UCSD-AML1 (cell line): ENCODE data around the gene JAZF1.

ENCODE experiments used
- DNase-seq: peaks from one replicate; lab custom pipeline; 2025; ENCODE audit not compliant: unreplicated experiment; lab: John Stamatoyannopoulos, UW

The JAZF1 gene

DNA sequence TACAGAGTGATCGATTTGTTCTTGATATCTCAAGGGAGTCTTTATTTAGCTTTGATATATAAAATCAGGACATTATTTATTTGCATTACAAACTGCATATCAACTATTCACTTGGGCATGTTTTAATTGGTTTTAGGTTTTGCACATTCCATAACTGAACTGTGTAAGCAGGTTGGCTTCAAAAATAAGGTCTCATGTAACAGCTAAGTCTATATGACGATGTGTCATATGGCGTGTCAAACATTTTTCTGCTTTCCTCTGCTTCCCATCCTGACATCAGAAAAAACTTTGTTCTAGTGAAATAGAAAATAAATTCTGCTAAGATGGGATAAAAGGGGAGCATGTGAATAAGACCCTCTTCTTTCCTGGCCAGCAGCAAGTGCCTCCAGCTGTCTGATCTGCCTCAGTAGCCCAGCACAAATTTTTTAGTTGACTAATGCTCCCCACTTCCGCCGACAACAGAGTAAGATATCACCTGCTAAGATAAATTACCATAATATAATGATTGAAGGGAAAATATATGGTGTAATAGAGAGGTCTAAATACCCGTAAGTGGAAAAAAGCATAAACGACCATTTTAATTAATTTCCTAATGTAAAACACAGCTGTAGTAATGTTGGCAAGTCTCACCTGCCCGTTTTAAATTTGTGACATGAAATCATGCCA is 260.2 kb downstream of the JAZF1 start:
- no peak for DNase-seq

DNA sequence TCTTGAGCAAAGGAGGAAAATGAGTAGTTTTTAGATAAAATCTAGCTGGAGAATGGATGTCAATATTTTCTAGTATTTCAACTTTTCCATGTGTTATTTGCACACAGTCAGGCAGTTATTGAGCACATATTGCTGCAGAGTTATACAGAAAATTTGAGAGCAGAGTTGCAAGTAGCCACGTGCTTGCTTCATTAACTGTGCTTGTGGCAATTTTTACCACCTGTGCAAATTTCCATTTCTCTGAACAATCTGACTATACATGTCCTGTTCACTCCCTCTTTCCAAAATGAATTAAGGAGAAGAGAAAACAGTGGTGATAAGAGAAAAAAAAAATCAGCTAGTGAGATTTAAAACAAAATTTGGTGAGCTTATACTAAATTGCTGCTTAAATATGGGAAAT is 262.1 kb downstream of the JAZF1 start:
- DNase-seq, result no peak

DNA sequence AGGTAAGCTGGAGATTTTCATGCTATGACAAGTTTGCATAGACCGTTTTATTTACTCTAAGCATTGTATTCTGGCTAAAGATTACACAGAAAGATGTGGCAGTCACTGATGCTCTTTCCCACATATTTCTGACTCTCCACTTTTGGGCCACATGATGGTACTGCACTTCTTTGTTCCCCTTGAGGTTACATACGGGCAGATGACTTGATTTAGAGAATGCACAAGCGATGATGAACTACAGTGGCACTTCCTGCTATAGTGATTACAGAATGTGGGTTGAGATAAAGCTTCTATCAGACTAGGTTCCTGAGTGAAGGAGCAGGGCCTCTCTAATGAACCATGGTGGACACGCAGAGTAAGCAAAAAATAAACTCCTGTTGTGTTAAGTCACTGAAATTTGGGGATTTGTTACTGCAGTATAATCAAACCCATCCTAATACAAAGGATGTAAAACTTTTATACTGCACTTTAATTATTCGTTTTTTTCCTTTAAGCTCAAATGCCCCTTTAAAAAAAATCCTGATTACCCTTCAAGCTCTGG is 262.8 kb downstream of the JAZF1 start:
- no peak for DNase-seq

DNA sequence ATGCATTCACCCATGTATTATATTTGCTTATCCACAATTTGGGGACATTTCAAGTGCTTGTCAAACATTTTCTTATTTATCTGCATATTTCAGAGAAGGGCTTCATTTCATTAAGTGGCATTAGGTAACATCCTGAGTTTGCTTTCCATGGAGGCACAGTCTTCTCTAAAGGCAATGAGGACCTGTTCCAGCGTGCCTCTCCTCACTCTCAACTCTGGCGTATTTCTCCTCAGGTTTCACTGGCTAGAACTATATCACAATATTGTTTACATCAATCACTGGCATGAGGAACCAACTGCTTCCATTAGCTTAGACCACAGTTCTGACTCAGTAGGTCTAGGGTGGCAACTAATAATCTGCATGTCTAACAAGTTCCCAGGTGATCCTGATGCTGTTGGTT is 263.5 kb downstream of the JAZF1 start:
- DNase-seq, result no peak

DNA sequence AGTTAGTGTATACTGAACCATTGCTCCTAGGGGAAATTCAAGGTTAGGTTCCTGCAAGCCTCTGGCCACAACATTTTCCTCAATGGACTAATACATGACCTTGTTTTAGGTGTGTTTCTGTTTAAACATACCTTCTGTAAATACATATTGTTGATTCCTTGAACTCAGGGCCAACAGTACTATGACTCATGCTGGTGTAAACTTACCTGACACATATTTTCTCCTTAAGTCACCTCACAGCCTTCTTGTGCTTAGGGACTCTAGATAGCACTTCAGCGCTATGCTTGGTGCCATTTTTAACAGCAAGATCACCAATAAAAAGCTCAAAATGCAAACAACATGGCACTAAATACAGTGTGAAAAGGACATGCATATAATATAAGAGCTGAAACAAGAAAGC is 264.2 kb downstream of the JAZF1 start:
- DNase-seq, result no peak

DNA sequence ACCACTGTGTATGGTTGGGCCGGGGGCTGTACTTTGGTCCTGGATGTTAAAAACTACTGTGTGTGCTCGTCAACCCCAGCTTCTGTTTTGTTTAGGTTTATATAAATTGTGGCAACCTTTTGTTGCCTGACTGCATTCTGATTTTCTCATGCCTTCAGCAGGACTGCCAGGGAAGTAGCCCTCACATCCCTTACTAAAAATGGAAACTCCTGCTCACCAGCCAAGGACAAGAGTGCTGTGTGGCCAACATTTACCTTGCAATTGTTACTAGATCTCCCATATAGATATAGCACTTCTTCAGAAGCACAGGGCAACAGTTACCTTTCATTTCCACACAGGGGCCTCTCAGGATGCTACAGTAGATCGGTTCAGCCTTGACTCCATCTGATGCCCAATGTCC is 266.2 kb downstream of the JAZF1 start:
- DNase-seq, result no peak

DNA sequence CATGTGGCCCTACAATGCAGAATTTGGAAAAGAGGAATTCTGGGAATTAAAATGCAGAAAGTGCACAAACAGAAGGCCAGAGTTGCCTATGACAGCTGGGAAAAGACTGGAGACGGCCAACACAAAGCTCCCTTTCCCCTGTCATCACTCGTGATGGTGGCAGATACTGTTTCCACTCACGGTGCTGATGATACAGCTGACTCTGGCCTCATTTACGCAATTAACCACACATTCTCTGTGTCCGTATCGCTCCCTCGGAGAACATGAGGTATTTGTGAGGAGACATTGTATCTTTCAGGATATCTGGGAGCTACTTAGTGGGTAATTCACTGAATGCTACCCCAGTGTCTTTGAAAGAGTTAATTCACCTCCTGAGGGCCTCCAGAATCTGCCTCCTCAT is 267.8 kb downstream of the JAZF1 start:
- DNase-seq, result no peak

DNA sequence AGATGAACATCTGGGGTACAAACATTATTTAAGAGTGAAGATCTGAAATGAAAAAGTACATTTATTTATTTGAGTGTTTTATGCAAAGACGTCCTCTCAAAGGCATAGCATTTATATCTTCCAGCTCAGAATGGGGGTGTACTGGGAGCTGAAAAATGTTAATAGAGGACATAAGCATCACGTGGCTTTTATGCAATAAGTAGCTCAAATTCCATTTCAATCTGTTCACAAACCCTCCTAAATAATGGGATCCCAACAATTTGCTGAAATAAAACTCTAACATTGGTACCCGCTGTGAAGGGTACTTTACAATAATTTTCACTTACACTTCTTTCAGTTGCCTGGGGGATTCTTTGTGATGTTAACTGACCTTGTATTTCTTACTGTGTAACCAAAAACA is 268.7 kb downstream of the JAZF1 start:
- DNase-seq, result no peak

DNA sequence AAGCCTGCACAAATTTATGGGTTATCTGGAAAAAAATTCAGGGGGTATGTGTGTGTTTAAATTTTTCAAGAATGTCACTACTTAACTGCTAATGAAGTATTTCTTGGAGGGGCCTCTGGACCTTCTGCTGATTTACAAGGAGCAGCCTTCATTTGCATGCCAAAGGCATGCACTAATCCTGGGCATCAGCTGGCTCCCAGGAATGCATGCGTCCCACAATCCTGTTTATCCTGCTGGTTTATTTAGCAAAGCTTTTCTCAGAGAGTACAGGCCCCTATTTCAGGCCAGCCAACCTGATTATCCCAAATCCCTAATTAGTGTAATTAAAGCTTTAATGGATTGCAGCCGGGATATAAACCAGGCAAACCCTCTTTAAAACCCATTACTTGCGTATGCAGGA is 270.3 kb downstream of the JAZF1 start:
- DNase-seq, result no peak

DNA sequence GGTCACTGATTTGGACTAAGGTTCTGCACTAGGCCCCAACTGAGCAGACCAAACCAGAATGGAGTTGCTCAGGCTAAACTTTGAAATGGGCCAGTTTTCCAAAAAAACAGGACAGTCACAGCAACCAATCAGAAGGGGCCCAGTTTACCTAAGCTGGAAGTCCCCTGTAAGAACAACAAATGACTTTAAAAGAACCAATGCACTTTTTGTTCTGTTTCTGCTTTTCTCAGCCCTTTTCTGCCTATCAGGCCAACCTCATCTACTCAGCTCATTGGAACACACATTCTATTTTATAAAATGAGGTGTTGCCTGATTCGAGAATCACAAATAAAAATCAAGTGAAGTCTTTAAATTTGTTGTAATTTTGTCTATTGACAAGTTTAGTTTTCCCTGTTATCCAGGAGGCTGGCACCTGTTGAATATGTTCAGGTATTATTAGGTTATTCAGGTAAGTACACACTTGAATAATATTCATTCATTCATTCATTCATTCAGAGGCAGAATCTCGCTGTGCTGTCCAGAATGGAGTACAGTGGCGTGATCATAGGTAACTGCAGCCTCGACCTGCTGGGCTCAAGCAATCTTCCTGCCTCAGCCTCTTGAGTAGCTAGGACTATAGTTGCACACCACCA is 271.9 kb downstream of the JAZF1 start:
- no peak for DNase-seq

DNA sequence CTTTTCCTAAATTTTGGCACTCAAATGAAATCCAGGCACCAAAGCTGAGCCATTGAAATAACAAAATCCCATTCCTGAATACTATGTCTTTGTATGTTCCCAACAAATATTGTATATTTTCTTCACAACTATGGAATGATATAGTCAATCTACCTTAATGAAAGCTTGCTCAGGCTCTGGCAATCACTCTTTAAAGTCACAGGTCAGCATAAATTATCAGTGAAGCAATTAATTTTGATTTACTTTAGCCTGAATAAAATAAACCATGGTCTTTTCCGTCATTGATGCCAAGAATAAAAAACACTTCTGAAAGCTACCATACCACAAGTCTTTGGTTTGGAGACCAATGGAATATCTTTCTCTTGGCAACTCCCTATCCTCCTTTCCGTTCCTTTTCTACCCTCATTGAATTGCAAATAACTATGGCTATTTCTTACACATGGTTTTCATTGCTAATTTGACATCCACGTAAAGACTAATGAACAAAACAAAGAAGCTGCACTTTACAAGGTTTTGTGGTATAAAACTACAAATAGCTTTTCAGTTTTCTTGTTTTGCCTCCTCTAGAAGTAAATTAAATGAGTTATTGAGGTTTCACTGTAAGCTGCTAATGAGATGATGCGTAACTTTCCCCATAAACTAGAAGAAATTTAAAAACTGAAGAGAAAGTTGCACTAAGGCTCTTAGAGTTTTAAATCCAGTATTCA is 274.1 kb downstream of the JAZF1 start:
- no peak for DNase-seq

DNA sequence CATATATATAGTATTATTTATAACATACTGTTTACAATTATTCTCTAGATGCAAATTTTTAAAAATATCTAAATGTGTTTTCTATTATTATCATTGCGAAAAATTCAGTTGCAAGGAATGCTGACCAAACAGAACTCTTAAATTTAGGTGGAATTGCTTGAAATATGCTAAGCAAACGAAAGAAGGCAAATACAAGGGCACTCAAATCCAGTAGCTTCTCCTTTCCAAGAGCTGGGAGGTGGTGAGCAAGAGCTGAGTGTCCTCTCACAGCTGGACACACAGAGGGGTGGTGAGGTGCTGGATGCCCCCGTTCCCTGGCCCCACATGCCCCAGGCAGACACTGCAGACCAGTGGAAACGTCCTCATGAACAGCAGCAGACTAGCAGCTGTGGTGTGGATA is 274.6 kb downstream of the JAZF1 start:
- DNase-seq, result no peak

DNA sequence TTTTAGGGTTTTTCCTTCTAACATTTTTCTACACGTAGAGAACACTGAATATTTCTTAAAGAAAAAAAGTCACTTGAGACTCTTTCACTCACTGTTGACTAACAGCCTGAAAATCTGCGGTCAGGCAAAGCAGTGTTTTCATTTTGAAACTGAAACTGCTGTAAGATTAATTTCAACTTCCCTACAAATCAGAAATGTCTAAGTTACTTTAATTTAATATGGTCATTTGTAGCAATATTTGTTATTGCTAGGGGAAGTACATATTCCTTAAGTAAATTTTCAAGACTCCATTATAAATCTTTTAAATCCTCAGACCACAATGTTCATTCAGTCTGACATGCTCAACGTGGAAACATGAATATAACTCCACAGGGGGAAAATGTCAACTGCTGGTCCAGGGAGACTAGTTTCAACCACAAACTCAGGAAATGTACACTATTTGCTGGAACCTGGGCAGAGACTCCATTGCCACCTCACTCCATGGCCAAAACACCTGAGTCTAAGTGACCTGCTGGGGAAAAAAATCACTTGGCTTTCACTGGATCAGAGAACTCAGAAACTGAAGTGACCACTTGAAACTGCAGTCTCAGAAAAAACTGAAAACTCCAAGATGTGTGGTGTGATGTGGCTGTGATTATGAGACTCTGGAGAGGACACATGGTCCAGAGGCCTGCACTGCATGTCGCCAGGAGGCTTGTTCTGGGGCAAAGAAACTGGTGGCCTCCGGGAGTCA is 279.4 kb downstream of the JAZF1 start:
- no peak for DNase-seq

DNA sequence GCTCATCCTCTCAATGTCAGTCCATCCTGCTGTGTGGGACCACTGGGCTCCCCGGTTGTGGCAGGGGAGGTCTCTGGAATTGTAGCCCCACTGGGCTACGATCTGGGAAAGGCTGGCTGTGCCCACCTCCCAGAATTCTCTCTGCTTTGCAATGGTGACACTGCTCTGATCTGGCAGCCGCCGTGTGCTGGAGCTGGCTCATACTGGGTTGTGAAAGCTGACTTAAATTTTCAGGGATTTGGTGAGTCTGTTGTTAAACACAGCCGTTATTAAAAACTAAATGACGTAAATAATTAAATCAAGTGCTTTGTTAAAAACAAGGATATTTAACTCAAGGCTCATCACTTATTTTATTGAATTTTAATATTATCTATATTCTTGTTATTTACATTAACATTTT is 280.6 kb downstream of the JAZF1 start:
- DNase-seq, result no peak

DNA sequence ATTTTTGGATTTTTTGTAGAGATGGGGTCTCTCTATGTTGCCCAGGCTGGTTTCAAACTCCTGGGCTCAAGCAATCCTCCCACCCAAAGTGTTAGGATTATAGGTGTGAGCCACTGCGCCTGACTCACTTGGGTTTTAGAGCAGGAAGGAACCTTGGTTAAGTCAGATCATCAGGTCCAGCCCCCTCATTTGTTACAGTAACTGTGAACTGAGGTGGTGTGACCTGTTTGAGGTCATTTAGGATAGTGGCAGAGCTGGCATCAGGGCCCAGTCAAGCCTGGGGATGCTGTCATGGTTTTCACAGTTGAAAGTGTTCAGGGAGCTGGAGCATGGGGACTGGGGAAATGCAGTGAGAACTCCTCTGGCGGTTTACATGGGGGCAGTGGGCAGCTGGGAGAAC is 281.0 kb downstream of the JAZF1 start:
- no peak for DNase-seq

DNA sequence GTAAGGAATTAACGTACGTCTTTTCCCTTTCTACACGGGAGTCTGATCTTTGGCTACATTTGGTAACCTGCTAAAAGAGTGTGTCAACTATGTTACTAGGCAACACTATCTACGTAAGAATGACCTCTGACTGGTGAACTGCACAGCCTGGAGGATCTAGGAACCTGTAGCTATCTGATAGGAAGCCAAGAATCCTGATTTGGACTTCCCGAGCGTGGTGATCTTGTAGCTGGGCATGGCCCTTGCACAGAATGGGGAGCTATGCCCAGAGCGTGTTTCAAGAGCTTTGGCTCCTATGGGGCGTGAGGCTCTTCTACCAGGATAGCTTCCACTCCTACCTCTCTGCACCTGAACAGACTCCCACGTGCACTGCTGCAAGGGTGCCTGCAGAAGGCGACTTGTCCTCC is 283.2 kb downstream of the JAZF1 start:
- no peak for DNase-seq

DNA sequence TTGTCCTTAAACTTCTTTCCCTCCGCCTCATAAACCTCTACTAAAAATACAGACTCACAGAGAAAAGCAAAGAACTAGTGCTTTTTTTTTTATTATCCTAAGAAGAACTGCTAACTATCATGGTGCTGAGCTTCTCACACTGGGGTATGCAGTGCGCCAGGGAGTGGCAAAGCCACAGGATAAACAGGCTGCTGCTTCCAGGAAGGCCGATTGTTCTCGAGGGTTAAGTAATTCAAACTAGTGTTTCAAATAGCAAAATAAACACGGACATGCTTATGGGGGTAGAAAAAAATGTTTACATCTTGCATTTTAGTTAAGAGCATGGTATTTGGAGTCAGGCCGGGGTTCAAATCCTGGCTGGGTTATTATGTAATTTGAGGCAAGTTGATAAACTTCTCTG is 283.6 kb downstream of the JAZF1 start:
- no peak for DNase-seq

DNA sequence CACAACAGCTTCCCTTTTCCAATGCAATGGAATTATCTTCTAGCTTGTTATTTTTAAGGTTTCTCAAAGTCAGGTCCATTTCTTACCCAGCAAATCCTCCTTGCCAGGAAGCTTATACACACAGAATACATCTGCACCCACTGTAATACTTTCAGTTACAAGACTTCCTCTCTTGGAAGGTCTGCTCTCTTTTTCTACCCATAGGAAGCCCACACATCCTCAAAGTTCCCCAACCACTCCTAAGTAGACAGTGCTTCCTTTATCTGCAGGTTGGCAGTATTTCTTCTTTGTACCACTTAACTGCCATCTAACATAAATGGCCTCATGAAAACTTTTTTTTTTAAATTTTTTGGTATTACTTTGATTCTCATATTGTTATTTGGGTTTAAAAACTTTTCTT is 285.0 kb downstream of the JAZF1 start:
- DNase-seq, result no peak

DNA sequence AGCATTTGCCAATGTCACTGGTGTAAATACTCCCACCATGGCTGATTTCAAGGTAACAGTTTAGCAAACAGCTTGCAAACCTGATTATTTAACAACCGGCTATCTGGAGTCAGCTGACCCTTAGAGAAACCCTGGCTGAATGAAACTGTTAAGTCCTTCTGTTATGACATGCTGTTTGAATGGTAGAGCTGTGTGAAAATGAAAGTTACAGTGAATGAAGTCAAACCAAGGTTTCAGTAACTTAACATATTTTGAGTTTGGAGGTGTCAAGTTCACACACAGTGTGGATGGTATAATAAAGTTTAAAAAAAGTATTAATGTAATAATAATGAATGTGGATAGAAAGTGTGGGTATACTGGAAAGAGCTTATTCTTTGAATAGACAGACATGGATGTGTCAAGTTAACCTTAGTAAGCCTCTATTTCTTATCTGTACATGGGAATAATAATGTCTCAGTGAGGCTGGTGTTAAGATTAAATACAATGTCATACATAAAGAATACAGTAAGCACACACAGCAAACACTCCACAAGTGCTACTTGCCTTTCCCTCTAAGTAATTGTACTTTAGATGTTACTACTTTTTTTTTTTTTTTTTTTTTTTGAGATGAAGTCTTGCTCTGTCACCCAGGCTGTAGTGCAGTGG is 290.3 kb downstream of the JAZF1 start:
- no peak for DNase-seq

DNA sequence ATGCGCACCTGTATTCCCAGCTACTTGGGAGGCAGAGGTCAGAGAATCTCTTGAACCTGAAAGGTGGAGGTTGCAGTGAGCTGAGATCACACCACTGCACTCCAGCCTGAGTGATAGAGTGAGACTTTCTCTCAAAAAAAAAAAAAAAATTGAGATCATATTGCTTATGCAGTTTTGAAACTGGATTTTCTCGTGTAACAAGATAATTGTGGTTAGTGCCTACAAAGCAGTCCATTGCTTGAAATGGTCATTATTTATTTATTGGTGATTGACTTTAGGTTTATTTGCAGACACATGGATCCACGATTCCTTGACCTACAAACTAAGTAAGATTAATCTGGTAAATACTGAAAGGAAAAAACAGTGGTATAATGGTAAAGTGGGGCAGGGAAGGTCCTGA is 290.8 kb downstream of the JAZF1 start:
- no peak for DNase-seq

DNA sequence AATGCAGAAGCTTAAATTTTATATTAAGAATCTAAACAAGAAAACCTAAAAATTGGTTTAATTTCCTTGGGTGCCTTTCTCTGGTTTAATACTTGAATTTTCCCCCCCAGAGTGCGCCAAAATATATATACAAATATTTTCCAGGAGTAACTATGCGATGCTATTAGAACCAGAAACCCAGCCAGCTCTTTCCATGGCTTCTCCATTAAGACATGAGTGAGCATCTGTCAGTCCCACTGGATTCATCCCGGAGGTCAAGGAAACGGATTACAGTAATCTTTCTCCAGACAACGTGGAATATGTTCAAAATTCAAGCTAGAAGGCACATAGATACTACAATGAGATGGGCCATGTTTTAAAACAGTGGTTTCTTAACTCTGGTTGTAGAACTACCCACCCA is 291.9 kb downstream of the JAZF1 start:
- DNase-seq, result no peak
